GM06990 (cell line): Measurements from ENCODE around the gene PFN1.

ENCODE experiments used
- DNase-seq: peaks from one replicate; pipeline ENCODE4 v3.0.0-alpha.2; 2011; ENCODE audit not compliant: insufficient read length; ENCODE audit errors: extremely low read depth
- H3K27me3 ChIP-seq: replicated peaks from 2 replicates; pipeline ENCODE4 v1.6.0; 2011; ENCODE audit warnings: low read length; ENCODE audit not compliant: control insufficient read depth, insufficient read depth
- H3K36me3 ChIP-seq: 2 replicates; pipeline ENCODE4 v1.5.1; 2011; ENCODE audit warnings: low read length; ENCODE audit not compliant: control insufficient read depth, insufficient read depth
- H3K4me3 ChIP-seq: replicated peaks from 2 replicates; pipeline ENCODE4 v1.5.1; 2011; ENCODE audit warnings: low read depth, mild to moderate bottlenecking, control low read depth, low read length
- TF ChIP-seq, protein P1 (sequence below): IDR thresholded peaks from 2 replicates; pipeline ENCODE4 v1.5.1; 2011; ENCODE audit warnings: low read length, control low read depth, mild to moderate bottlenecking, inconsistent platforms; ENCODE audit not compliant: insufficient read depth, poor library complexity, severe bottlenecking

PFN1 gene

DNA sequence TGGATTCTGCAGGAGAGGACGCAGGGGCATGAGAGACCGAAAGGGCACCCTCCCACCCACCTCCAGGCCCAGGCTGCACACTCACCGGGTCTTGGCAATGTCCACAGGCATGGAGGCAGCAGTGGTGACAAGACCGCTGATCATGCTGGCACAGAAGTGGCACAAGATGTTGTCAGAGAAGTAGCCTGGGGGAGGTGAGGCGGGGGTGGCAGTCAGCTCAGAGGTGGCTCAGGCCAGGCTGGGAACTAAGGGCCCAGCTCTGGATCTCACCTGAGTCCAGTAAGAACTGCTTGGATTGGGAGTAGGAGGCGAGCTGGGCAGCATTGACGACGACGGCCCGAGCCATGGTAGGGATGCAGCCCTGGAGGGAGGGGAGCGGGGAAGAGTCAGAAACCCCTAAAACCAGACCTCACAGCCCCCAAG lies 10.2 kb downstream of the PFN1 start:
- no peak for DNase-seq
- no peaks in the 10 kb centered on the region for H3K27me3 ChIP-seq
- H3K36me3 ChIP-seq: peaks cover 21% of the 10 kb centered on the region
- no peak overlapping the region for H3K4me3 ChIP-seq
- TF ChIP-seq, protein P1, sequence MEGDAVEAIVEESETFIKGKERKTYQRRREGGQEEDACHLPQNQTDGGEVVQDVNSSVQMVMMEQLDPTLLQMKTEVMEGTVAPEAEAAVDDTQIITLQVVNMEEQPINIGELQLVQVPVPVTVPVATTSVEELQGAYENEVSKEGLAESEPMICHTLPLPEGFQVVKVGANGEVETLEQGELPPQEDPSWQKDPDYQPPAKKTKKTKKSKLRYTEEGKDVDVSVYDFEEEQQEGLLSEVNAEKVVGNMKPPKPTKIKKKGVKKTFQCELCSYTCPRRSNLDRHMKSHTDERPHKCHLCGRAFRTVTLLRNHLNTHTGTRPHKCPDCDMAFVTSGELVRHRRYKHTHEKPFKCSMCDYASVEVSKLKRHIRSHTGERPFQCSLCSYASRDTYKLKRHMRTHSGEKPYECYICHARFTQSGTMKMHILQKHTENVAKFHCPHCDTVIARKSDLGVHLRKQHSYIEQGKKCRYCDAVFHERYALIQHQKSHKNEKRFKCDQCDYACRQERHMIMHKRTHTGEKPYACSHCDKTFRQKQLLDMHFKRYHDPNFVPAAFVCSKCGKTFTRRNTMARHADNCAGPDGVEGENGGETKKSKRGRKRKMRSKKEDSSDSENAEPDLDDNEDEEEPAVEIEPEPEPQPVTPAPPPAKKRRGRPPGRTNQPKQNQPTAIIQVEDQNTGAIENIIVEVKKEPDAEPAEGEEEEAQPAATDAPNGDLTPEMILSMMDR: no peak

DNA sequence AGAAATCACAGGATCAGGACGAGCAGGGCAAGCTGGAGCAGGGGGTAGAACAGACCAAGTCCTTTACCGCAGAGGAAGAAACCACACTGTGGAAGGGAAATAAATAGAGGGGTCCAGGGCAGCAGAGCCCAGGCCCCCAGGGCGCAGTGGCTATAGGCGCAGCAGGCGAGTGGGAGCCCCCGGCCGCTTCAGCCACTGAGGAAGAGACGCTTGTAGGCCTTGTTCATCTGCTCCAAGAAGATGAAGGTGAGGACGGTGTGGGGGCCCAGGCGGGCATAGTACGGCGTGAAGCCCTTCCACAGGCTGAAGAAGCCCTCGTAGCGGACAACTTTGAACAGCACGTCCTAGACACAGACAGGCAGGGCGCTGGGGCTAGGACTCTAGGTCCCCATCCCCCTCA lies 10.8 kb downstream of the PFN1 start:
- Histone ChIP-seq H3K27me3 (no peaks in the 10 kb centered on the region), H3K36me3 (peaks cover 22% of the 10 kb centered on the region), H3K4me3 (no peak overlapping the region)
- TF ChIP-seq, protein P1: no peak
- no peak for DNase-seq

DNA sequence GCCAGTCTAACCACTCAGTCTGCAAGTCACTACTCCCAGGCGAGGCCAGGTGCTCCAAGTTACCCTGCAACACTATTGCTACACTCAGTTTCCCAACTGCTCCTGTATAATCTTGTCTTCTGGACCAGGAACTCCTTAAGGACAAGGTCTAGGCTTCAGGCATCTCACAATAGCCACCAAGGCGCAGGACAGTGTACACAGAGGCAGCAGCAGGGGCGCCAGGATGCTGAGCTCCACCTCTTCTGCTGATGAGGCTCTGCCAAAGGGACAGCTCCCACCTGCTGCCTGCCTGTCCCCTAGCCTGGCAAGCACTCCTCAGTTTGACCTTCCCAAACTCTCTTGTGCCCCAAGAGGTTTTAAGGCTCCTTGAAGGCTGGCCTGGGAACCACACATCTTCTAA lies 11.9 kb downstream of the PFN1 start:
- no peaks in the 10 kb centered on the region for H3K27me3 ChIP-seq
- DNase-seq: no peak
- H3K4me3 ChIP-seq: no peak overlapping the region
- TF ChIP-seq, protein P1: no peak
- H3K36me3 ChIP-seq: peaks cover 22% of the 10 kb centered on the region

DNA sequence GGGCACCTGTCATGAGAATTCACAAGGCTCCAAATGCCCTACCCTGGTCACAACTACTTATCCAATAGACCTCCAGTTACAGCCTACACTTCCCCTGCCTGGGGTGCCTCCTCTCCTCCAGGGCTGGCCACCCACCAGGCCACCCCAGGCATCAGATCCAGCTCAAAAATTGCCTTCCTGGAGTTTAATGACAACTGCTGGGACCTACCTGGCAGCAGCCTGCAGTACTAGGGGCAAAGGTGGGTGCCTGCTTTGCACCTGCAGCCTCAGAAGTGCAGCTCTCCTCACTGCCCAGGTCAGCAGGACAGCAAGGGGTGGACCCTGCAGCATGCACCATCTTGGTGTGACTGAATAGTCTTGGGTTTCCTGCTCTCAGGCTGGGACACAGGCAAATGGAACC lies 12.7 kb downstream of the PFN1 start:
- Histone ChIP-seq H3K4me3 (no peak overlapping the region), H3K36me3 (peaks cover 22% of the 10 kb centered on the region), H3K27me3 (no peaks in the 10 kb centered on the region)
- TF ChIP-seq, protein P1: no peak
- DNase-seq: no peak

DNA sequence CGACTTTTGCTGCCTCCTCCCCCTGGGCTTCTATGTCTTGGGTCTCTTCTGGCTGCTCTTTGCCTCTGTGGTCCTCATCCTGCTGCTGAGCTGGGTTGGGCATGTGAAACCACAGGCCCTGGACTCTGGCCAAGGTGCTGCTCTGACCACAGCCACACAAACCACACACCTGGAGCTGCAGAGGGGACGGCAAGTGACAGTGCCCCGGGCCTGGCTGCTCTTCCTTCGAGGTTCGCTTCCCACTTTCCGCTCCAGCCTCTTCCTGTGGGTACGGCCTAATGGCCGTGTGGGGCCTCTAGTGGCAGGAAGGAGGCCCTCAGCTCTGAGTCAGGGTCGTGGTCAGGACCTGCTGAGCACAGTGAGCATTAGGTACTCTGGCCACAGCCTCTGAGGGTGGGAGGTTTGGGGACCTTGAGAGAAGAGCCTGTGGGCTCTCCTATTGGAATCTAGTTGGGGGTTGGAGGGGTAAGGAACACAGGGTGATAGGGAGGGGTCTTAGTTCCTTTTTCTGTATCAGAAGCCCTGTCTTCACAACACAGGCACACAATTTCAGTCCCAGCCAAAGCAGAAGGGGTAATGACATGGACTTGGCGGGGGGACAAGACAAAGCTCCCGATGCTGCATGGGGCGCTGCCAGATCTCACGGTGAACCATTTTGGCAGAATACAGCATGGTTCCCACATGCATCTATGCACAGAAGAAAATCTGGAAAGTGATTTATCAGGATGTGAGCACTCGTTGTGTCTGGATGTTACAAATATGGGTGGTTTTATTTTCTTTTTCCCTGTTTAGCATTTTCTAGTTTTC lies 14.0 kb downstream of the PFN1 start:
- peaks cover 22% of the 10 kb centered on the region for H3K36me3 ChIP-seq
- no peaks in the 10 kb centered on the region for H3K27me3 ChIP-seq
- H3K4me3 ChIP-seq: no peak overlapping the region
- DNase-seq: peak; percentile 59
- TF ChIP-seq, protein P1: peak; percentile 15

DNA sequence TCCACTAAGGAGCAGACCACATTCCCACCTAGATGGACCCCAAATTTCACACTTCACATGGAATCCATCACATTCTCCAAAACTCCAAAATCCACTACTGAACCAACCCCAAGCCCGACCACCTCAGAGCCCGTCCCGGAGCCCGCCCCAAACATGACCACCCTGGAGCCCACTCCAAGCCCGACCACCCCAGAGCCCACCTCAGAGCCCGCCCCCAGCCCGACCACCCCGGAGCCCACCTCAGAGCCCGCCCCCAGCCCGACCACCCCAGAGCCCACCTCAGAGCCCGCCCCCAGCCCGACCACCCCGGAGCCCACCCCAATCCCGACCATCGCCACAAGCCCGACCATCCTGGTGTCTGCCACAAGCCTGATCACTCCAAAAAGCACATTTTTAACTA lies 14.7 kb downstream of the PFN1 start:
- DNase-seq: no peak
- TF ChIP-seq, protein P1: no peak
- H3K4me3 ChIP-seq: no peak overlapping the region
- H3K27me3 ChIP-seq: no peaks in the 10 kb centered on the region
- H3K36me3 ChIP-seq: peaks cover 22% of the 10 kb centered on the region
